Measurements from ENCODE around the gene PHF13. TPM values are rescaled to one million over a fixed set of nuclear protein-coding genes. Genes with fewer than 3 reads are reported as not detected.

Gene PHF13
- total and polyA plus RNA-seq, 9 of the 15 experiments (the other 6 are each of a cell fraction or from before 2014, with no cell fraction given): 1.8 to 36.1 (median 11.7) TPM

DNA sequence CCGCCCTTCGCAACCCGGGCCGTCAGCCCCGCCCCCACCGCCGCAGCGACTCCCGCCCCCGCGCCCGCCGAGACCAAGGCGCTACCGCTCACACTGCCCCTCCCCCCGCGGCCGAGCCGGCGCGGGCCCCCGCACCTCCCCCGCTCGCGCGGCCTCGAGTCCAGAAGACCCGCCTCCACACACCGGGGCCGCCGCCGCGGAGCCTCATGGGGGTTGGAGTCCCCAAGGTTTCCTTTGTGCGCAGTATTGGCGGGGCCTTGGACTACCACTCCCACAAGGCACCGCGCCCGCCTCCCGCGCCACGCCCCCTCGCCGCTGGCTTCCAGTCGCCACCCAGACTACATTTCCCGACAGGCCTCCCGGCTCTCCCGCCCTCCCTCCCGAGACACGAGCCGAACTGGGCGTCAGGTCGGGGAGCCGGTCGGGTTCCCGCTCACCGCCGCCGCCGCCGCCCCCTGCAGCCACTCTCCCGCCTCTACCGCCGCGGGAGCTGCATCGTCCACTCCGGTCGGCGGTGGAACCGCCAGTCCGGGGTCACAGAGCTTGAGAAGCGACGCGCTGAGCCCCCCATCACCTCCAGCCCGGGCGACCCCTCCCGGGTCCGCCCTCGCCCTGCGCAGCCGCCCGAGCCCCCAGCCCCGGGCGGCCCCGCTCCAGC is at the start of gene PHF13 (continued):
- TF ChIP-seq ZBED1 (IDR thresholded peaks at IDR 0.05): 0 out of 2 replicates have a peak, but pooled peaks have one; percentile 18
- TF ChIP-seq, protein P1, sequence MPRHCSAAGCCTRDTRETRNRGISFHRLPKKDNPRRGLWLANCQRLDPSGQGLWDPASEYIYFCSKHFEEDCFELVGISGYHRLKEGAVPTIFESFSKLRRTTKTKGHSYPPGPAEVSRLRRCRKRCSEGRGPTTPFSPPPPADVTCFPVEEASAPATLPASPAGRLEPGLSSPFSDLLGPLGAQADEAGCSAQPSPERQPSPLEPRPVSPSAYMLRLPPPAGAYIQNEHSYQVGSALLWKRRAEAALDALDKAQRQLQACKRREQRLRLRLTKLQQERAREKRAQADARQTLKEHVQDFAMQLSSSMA (CRISPR knock-in tag; IDR thresholded peaks at IDR 0.05): no peak
- peak; percentile 78 for TF ChIP-seq POLR2A (conservative IDR thresholded peaks at IDR 0.05)
- TF ChIP-seq TCFL5 (CRISPR knock-in tag; conservative IDR thresholded peaks at IDR 0.05): no peak
- peak; percentile 32 to 43; a peak in 1 of 4 replicates for TF ChIP-seq NONO (IDR thresholded peaks at IDR 0.05; ENCODE audit: low read depth in 2 of 2, low read length in 1 of 2)
- TF ChIP-seq CREM (IDR thresholded peaks at IDR 0.05; ENCODE audit: low read depth): peak; percentile 88
- TF ChIP-seq, protein P2, sequence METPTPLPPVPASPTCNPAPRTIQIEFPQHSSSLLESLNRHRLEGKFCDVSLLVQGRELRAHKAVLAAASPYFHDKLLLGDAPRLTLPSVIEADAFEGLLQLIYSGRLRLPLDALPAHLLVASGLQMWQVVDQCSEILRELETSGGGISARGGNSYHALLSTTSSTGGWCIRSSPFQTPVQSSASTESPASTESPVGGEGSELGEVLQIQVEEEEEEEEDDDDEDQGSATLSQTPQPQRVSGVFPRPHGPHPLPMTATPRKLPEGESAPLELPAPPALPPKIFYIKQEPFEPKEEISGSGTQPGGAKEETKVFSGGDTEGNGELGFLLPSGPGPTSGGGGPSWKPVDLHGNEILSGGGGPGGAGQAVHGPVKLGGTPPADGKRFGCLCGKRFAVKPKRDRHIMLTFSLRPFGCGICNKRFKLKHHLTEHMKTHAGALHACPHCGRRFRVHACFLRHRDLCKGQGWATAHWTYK (CRISPR knock-in tag; IDR thresholded peaks at IDR 0.05): peak; percentile 81
- TF ChIP-seq ZNF644 (tag; IDR thresholded peaks at IDR 0.05; ENCODE audit: low read depth): peak; percentile 97
- no peak for TF ChIP-seq TAF9B (IDR thresholded peaks at IDR 0.05; ENCODE audit: partially characterized antibody)
- TF ChIP-seq CREBBP (IDR thresholded peaks at IDR 0.05; ENCODE audit: low read depth, low read length): no peak
- no peak for TF ChIP-seq BRD9 (IDR thresholded peaks at IDR 0.05; ENCODE audit: low read depth, partially characterized antibody)
- TF ChIP-seq SNIP1 (IDR thresholded peaks at IDR 0.05; ENCODE audit: low read depth): no peak
- no peak for TF ChIP-seq TRIM28 (IDR thresholded peaks at IDR 0.05)
- TF ChIP-seq MBD2 (IDR thresholded peaks at IDR 0.05; ENCODE audit: borderline replicate concordance, low read depth): peak; percentile 95
- no peak for TF ChIP-seq HNRNPL (IDR thresholded peaks at IDR 0.05; ENCODE audit: low read depth, low read length)
- TF ChIP-seq, protein P3, sequence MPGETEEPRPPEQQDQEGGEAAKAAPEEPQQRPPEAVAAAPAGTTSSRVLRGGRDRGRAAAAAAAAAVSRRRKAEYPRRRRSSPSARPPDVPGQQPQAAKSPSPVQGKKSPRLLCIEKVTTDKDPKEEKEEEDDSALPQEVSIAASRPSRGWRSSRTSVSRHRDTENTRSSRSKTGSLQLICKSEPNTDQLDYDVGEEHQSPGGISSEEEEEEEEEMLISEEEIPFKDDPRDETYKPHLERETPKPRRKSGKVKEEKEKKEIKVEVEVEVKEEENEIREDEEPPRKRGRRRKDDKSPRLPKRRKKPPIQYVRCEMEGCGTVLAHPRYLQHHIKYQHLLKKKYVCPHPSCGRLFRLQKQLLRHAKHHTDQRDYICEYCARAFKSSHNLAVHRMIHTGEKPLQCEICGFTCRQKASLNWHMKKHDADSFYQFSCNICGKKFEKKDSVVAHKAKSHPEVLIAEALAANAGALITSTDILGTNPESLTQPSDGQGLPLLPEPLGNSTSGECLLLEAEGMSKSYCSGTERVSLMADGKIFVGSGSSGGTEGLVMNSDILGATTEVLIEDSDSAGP (CRISPR knock-in tag; IDR thresholded peaks at IDR 0.05): no peak
- TF ChIP-seq, protein P4, sequence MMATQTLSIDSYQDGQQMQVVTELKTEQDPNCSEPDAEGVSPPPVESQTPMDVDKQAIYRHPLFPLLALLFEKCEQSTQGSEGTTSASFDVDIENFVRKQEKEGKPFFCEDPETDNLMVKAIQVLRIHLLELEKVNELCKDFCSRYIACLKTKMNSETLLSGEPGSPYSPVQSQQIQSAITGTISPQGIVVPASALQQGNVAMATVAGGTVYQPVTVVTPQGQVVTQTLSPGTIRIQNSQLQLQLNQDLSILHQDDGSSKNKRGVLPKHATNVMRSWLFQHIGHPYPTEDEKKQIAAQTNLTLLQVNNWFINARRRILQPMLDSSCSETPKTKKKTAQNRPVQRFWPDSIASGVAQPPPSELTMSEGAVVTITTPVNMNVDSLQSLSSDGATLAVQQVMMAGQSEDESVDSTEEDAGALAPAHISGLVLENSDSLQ (IDR thresholded peaks at IDR 0.05): peak; percentile 14; the same call in 1 of the 2 replicates
- peak; percentile 45 for TF ChIP-seq NEUROD1 (IDR thresholded peaks at IDR 0.05; ENCODE audit: borderline replicate concordance, low read depth, low read length, partially characterized antibody)
- no peak for TF ChIP-seq DNMT1 (IDR thresholded peaks at IDR 0.05)
- TF ChIP-seq, protein P5, sequence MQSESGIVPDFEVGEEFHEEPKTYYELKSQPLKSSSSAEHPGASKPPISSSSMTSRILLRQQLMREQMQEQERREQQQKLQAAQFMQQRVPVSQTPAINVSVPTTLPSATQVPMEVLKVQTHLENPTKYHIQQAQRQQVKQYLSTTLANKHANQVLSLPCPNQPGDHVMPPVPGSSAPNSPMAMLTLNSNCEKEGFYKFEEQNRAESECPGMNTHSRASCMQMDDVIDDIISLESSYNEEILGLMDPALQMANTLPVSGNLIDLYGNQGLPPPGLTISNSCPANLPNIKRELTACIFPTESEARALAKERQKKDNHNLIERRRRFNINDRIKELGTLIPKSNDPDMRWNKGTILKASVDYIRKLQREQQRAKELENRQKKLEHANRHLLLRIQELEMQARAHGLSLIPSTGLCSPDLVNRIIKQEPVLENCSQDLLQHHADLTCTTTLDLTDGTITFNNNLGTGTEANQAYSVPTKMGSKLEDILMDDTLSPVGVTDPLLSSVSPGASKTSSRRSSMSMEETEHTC (IDR thresholded peaks at IDR 0.05): no peak
- no peak for TF ChIP-seq ZNF76 (CRISPR knock-in tag; IDR thresholded peaks at IDR 0.05; ENCODE audit: borderline replicate concordance)
- TF ChIP-seq, protein P6, sequence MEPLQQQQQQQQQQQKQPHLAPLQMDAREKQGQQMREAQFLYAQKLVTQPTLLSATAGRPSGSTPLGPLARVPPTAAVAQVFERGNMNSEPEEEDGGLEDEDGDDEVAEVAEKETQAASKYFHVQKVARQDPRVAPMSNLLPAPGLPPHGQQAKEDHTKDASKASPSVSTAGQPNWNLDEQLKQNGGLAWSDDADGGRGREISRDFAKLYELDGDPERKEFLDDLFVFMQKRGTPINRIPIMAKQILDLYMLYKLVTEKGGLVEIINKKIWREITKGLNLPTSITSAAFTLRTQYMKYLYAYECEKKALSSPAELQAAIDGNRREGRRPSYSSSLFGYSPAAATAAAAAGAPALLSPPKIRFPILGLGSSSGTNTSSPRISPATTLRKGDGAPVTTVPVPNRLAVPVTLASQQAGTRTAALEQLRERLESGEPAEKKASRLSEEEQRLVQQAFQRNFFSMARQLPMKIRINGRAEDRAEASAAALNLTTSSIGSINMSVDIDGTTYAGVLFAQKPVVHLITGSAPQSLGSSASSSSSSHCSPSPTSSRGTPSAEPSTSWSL (CRISPR knock-in tag; IDR thresholded peaks at IDR 0.05; ENCODE audit: borderline replicate concordance): 0 out of 2 replicates have a peak, but pooled peaks have one; percentile 37

Data from K562 (cell line).